NCI-H2227 (cell line): ENCODE data around the gene FAM167B.
"Not testable (repeated sequence)": the region's sequence is repeated elsewhere in the genome, so short reads cannot be mapped to it uniquely, and the experiment has no call there.

Experiments used
- DNase-seq: peaks from one replicate; lab custom pipeline; 2025; ENCODE audit not compliant: unreplicated experiment; lab: John Stamatoyannopoulos, UW

FAM167B gene

DNA sequence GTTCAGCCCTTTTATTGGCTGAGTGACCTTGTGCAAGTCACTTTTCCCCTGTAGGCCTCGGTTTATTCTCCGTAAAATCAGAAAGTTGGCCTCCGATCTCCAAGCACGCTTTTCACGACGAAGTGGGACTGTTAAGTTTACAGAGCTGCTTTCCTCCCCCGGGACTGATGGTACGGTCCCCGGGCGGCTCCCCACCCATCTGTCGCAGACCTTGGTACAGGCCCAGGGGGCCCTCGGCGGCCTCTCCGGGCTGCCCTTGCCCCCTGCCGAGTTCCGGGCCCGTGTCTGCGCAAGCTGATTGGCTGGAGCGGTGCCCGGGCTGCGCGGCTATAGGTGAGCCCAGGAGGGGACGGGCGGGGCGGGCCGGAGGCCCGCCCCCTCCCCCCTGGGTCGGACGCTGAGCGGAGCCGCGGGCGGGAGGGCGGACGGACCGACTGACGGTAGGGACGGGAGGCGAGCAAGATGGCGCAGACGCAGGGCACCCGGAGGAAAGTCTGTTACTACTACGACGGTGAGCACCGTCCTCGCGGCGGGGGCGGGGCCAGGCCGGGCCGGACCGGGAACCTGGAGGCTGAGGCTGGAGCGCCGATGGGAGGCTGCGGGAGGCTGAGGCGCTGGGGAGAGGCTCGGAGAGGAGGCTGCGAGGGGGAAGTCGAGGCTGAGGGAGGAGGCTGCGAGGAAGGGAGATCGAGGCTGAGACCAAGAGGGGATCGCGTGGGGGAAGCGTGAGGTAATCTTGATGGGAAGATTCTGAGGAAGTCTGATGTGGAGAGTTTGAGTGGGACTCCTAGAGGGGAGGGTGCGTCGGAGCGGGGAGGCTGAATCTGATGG is 44.9 kb downstream of the FAM167B start, which contains the start of gene HDAC1:
Gene HDAC1 (plus strand): TSS at position 376 of the 831 bp plus-strand sequence. CDS start 87 bp downstream, at position 463.
- peak; percentile 95 for DNase-seq

DNA sequence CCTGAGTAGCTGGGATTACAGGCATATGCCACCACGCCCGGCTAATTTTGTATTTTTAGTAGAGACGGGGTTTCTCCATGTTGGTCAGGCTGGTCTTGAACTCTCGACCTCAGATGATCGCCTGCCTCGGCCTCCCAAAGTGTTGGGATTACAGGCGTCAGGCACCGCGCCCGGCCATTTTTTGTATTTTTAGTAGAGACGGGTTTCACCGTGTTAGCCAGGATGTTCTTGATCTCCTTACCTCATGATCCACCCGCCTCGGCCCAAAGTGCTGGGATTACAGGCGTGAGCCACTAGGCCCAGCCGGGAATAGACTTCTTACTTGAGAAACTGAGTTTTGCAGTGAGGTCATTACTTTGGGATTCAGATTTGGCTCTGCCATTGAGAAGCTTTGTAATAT is 51.2 kb downstream of the FAM167B start:
- DNase-seq: not testable (repeated sequence)
